IPS DF 4.7 (cell line): Measurements from ENCODE around the gene TMEM117.

ENCODE experiments used
- DNase-seq: peaks from one replicate; pipeline ENCODE4 v3.0.0-alpha.2; 2013; ENCODE audit warnings: low spot score; ENCODE audit errors: extremely low read depth

TMEM117 gene

DNA sequence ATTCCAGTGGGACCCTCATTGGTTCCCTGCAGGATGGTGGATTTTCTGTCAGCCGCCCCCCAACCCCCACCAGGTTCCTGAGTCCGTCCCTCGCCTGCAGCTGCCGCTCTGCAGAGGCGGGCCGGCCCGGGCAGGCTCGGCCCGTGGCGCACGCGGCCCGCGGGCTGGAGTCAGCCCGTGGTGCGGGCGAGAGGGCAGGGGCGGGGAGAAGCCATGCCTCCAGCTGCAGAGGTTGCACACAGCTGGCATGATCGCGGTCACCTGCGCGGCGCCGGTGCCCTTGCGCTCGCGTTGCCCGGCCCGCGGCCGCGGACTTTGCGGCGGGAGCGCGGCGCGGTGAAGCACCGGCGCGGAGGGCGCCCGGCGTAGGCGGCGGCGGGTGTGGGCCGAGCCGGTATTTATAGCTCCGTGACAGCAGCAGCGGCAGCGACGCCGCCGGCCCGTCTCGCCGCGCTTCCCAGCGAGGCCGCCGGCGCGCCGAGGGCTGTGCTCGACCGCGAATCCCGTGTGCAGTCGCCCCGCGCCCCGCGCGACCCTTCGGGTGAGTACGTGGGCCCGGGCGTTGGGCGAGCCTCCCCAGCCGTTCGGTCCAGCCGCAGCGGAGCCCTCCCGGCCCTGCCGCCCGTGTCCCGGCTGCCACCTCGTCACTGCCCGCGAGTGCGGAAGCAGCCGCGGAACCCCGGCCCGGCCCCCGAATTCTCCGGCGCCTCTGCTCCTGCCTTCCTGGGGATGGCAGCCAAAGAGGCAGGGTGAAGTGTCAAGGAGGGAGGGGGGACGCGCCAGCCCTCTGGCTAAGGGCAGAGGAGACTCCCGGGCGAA is at the start of gene TMEM117:
TSS of gene TMEM117 (plus strand) at position 426 of the 819 bp plus-strand sequence.
- no peak for DNase-seq

DNA sequence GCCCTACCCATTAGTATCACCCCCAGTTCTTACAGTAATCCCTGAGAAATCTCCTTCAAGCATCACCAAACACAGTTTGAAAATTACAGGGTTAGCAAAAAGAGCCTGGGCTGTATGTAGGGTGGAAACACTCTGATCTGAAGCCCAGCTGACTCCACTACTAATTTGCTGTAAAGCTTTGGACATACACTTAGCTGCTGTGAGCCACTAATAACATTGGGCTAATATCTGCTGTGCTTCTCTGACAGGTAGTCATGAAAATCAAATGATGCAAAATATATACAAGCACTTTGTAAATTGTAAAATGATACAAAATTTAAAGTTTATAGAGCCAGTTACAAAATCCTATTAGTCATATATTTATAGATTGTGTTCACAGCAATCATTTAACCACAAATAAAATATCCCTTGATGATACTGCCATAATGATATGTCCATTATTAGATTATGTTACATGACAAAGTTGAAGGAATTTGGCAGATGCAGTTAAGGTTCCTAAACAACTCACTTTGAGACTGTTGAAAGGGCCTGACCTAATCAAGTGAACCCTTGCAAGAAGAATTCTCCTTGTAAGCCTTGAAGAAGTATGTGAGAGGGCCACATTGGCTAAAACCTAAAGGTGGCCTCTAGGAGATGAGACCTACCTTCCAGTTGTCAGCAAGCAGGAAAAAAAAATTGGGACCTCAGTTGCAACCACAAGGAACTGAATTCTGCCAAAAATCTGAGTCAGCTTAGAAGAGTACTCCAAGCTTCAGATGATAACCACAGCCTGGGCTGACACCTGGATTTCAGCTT is 48.8 kb upstream of the TMEM117 start:
- DNase-seq, result no peak

GRCh38 chr12:43789941-43790340 is 45.9 kb upstream of the TMEM117 start:
- no peak for DNase-seq

GRCh38 chr12:43795716-43796280 is 40.1 kb upstream of the TMEM117 start:
- DNase-seq, result no peak

- DNase-seq, result no peak
Observed at GRCh38 chr12:43797561-43798217, 38.2 kb upstream of the TMEM117 start.

DNA sequence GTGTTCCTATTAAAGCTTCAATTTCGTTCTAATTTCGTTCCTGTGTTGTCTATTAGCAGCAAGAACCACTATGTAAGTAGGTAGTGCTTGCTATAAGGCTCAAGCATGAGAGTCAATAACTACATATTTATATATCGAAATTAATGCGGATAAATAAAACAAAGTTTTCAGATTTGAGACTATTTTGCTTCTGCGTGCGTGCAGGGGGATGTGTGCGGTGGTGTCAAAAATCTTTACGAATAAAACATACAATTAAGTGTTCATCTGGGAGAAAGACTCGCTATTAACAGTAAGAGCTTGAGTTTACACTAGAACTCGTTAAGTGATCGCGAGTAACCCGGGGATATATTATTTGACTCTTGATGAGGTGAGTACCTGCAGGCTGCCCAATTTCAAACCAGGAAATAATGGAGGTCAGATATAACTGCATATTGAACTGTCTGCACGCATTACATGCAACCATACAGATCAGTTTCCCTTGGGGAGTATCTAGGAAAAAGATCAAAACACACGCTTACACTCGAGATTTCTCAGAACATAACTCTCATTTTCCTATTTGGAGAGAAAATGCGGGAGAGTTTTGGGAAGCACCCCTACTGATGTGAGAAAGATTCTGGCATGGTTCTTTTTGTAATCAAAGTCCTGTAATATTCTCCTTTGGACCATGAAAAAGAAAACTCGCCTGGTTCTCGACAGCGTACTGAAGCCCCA is 30.6 kb upstream of the TMEM117 start:
- no peak for DNase-seq

- no peak for DNase-seq
Observed at GRCh38 chr12:43805860-43806736, 29.8 kb upstream of the TMEM117 start, which contains the start of gene TWF1. TWF1 (minus strand) TSS chr12:43806317; CDS start chr12:43806245, 72 bp downstream.

GRCh38 chr12:43806737-43807072 is 29.2 kb upstream of the TMEM117 start:
- no peak for DNase-seq

- no peak for DNase-seq
Observed at GRCh38 chr12:43807386-43807785, 28.5 kb upstream of the TMEM117 start.

DNA sequence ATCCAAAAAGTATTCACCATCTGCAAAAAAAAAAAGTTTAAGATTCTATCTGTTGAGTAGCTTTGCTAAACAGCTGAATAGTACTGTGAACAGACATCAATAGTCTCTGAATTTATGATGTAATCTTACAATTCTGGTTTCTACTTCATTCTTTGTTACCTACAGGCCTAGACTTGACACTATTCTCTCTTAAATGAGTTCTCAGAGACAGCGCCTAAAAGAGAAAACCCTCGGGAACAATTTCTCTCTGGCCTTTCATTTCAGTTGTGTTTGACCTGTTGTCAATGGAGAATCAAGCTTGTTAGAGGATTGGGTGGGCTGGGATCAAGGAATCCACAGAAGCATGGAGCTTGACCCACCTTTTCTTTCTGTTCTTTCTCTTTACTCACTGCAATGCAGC is 23.8 kb upstream of the TMEM117 start:
- no peak for DNase-seq

DNA sequence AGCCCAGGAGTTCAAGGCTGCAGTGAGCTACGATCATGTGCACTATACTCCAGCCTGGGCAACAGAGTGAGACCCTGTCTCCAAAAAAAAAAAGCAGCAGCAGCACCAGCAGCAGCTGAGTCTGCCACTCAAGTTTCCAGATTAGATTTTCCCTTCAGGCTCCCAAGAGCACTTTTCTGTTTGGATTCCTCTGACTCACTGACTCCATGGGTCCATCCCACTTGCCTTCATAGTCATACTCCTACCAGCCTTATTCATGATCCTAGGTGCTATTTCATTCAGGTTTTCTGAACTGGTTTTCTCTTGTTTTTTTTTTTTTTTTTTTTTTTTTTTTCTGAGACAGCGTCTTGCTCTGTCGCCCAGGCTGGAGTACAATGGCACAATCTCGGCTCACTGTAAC is 23.0 kb upstream of the TMEM117 start:
- DNase-seq, result no peak

DNA sequence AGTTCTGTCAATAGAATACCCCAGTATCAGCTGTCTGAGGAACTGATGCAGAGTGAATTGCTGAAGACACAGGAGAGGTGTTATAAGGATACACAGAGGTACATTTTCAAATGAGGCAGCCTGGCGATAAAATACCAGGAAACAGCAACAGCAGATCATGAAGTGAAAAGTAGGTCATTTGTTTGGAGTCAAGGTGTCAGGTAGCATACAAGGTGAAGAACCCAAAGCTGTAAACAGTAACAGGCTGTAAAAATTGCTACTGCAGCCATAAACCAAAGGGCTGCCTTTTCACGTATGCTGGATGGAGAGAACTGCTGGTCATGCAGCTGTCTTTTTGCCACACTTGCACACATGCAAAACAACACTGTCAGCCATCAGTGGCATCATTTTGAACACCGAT is 20.5 kb upstream of the TMEM117 start:
- no peak for DNase-seq

DNA sequence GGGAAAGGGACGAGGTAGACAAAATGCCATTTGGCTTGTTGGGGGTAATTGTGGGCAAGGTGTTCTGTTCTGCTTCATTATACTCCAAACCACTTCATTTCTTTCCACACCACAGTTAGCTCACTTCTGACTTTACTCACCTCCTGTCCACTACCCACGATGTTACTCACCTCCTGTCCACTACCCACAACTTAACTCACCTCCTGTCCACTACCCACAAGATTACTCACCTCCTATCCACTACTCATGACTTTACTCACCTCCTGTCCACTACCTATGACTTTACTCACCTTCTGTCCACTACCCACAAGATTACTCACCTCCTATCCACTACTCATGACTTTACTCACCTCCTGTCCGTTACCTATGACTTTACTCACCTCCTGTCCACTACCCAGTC is 19.7 kb upstream of the TMEM117 start:
- DNase-seq, result no peak

GRCh38 chr12:43824207-43824775 is 11.6 kb upstream of the TMEM117 start:
- no peak for DNase-seq

GRCh38 chr12:43826681-43827080 is 9.2 kb upstream of the TMEM117 start:
- DNase-seq, result no peak

DNA sequence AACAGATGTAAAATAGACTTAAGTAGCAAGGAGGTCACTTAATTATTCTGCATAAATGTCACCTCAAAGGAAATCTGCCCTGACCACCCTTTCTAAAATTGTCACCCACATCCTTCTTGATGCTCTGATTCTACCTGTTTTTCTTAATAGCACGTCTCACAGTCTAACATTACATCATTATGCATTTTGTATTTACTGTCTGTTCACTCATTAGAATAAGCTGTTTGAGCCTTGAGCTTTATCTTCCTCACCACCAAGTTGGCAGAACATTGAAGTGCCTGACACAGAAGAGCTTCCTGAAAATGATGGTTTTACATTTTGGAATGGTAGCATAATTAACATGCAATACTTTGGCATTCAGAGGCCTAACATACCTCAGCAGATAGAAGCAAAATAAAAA is 8.8 kb upstream of the TMEM117 start:
- no peak for DNase-seq

DNA sequence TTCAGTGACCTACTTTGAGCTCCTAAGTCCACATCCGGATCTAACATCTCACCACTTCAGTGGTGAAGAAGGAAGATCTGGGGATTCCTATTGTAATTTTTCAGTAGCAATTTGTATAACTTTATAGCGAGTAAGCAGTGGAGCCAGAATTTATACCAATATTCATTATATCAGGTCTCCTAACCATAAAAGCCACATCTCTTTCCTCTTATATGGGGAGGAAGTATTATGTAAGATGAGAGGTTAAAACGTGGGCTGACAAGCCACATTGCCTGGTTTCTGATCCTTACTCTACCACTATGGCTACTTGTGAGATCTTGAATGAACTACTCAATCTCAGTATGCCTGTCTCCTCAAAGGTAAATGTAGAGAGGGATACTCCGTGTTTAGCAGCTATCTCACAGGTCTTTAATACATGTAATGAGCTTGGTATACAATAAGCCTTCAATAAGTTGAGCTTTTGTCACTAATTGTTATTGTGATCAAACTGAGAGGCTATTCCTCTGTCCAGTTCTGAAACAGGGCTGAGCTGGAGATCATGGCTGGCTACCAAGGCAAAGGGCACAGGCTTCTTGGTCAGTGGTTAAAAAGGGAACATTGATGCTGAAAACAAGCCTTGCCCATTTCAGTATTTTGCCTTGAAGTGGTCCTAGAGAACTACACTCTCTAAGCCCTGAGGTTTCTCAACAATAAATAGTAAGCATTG is 3.3 kb upstream of the TMEM117 start:
- DNase-seq, result no peak

- no peak for DNase-seq
Observed at GRCh38 chr12:43835264-43835655, 621 bp upstream of the TMEM117 start.

DNA sequence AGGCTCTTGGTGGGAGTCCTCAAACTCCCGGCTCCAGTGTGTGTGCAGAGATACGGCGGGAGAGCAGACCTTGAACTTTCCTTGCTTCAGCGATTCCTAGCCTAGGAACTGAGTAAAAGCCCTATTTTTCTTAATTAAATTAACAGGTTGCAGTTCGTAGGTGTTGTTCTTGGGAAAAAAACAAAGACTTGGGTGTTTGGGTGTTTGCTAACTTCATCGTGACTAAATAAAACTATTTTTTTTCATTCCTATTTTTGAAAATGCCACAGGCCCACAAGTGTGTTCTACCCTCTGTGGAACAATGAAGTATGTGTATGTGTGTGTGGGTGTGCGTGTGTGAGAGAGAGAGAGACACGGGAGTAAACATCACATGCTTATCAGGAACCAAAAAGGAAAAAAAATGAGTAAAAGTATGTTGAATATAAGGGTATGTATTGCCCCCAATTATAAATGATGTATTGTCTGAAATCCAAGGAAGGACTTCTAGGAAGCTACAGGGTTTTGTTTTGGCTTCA is 651 bp downstream of the TMEM117 start:
- no peak for DNase-seq
